ENCODE measurements around the gene TNS1. TPM values are rescaled to one million over a fixed set of nuclear protein-coding genes. Genes with fewer than 3 reads are reported as not detected.

Gene TNS1
- total RNA-seq, 1 experiment from 2014 or later, result 6.2 TPM

- Histone ChIP-seq H3K27me3 (ENCODE audit: insufficient read depth, low read length) (no peaks in the 10 kb centered on the region), H3K9me2 (ENCODE audit: insufficient read depth) (no peaks in the 10 kb centered on the region), H3K79me2 (ENCODE audit: insufficient read depth, low read length) (no peaks in the 10 kb centered on the region), H2AFZ (ENCODE audit: low read depth, low read length, poor library complexity, severe bottlenecking) (no peak overlapping the region), H4K20me1 (ENCODE audit: insufficient read depth) (no peaks in the 10 kb centered on the region), H3K4me1 (ENCODE audit: control insufficient read depth in 1 of 2, insufficient read depth in 2 of 2, low read length in 2 of 2) (peaks cover 12 to 23% of the 10 kb centered on the region in 2 experiments), H3K9ac (ENCODE audit: low read length) (no peak overlapping the region), H3K27ac (ENCODE audit: low read depth, low read length) (no peak overlapping the region), H3K4me3 (replicated peaks in 1 of 2; ENCODE audit: low read depth in 1 of 2, low read length in 2 of 2) (no peak overlapping the region), H3K4me2 (ENCODE audit: low read length) (no peak overlapping the region), H3K36me3 (ENCODE audit: control insufficient read depth in 1 of 2, insufficient read depth in 2 of 2, low read length in 2 of 2) (no peaks in the 10 kb centered on the region), H3K9me3 (ENCODE audit: control insufficient read depth in 1 of 2, insufficient read depth in 1 of 2, low read depth in 1 of 2, low read length in 2 of 2) (peaks cover 0 to 4% of the 10 kb centered on the region in 2 experiments; a peak in 1 of 4 replicates)
- ChIA-PET RAD21 (ENCODE audit: low non-redundant PET in 1 of 2, low total read pairs in 2 of 2, uncharacterized antibody in 2 of 2, unreplicated experiment in 2 of 2) (no interaction called here), CTCF (no interaction called here), POLR2A (no interaction called here)
- intact Hi-C loops (cut with micrococcal nuclease), result no loop called here
- no TSS peak for BruUV-seq (replicated peaks)
- TF ChIP-seq ATF3 (IDR thresholded peaks at IDR 0.05) (no peak), EZH2 (IDR thresholded peaks at IDR 0.05) (no peak), CEBPB (IDR thresholded peaks at IDR 0.05; ENCODE audit: low read depth) (no peak), ZBTB33 (IDR thresholded peaks at IDR 0.05; ENCODE audit: extremely low read depth, insufficient replicate concordance, low read length) (no peak), REST (IDR thresholded peaks at IDR 0.05; ENCODE audit: low read depth) (no peak), TCF7L2 (IDR thresholded peaks at IDR 0.05; ENCODE audit: borderline replicate concordance, extremely low read depth, insufficient read depth, insufficient read length) (no peak)
- ATAC-seq (no peak), DNase-seq (ENCODE audit: low read depth, low spot score) (no peak)
Measured at GRCh38 chr2:217844696-217845095, 158.1 kb downstream of the TNS1 start.

Data from HCT116 (cell line).